Colonic mucosa (tissue), 4 donors: Measurements from ENCODE around the gene ZNF273. TPM values are rescaled to one million over a fixed set of nuclear protein-coding genes. Genes with fewer than 3 reads are reported as not detected.
A peak's percentile ranks its signal among the peaks of the same experiment; 100 is the strongest.

ENCODE experiments used
- DNase-seq: peaks from one replicate; pipeline ENCODE4 v3.0.0-alpha.2; 2020
- H3K27ac ChIP-seq: fragments of 200-600 bp; one replicate; pipeline ENCODE4 v1.8.0; 2021
- H3K27me3 ChIP-seq: fragments of 200-600 bp; one replicate; pipeline ENCODE4 v1.8.0; 2021
- H3K36me3 ChIP-seq: fragments of 200-600 bp; one replicate; pipeline ENCODE4 v1.8.0; 2021
- H3K4me1 ChIP-seq: fragments of 200-600 bp; one replicate; pipeline ENCODE4 v1.8.0; 2021; ENCODE audit warnings: mild to moderate bottlenecking
- H3K4me3 ChIP-seq: fragments of 200-600 bp; one replicate; pipeline ENCODE4 v1.8.0; 2021
- H3K9ac ChIP-seq, 2 donors: one replicate each; pipeline ENCODE4 v1.7.0; 2013; ENCODE audit warnings: control low read depth in 2 of 2, low read depth in 2 of 2, low read length in 2 of 2
- H3K9me3 ChIP-seq: fragments of 200-600 bp; one replicate; pipeline ENCODE4 v1.8.0; 2021
- CTCF ChIP-seq: fragments of 200-600 bp; IDR thresholded peaks from one replicate; pipeline ENCODE4 v1.8.0; 2022; ENCODE audit warnings: antibody characterized with exemption, mild to moderate bottlenecking
- intact Hi-C: fragments of 100-400 bp; cut with DNase I; formaldehyde crosslinking; loops from one replicate; pipeline ENCODE4 v1.14.1; 2022
- total RNA-seq, 2 donors: library from RNA; stranded (reverse); fragmentation: NEBNext Ultra II Directional in 1 of 2; extraction: Animal tissue kit (Norgen Biotek cat#: 25700) in 1 of 2; gene quantifications; one replicate each; pipeline ENCODE4 v1.2.1, GENCODE V29; 2021
- donor health status: healthy.
- donor health status: DM: no; HTN: no; CAD: no.
- donor health status: DM: no; HTN: no; CAD: no.

ZNF273 gene
- total RNA-seq, 2 donors from 2014 or later: 5.0 to 7.1 TPM

GRCh38 chr7:64877714-64878610 lies 25.1 kb upstream of the ZNF273 start:
- Histone ChIP-seq H3K9me3 (no peaks in the 10 kb centered on the region), H3K4me3 (peak overlapping the region; percentile 9), H3K36me3 (no peaks in the 10 kb centered on the region), H3K27me3 (no peaks in the 10 kb centered on the region), H3K9ac (no peak overlapping the region), H3K27ac (no peak overlapping the region), H3K4me1 (no peaks in the 10 kb centered on the region)
- DNase-seq: peak; percentile 7
- intact Hi-C loops: no loop called here
- no peak for TF ChIP-seq CTCF

DNA sequence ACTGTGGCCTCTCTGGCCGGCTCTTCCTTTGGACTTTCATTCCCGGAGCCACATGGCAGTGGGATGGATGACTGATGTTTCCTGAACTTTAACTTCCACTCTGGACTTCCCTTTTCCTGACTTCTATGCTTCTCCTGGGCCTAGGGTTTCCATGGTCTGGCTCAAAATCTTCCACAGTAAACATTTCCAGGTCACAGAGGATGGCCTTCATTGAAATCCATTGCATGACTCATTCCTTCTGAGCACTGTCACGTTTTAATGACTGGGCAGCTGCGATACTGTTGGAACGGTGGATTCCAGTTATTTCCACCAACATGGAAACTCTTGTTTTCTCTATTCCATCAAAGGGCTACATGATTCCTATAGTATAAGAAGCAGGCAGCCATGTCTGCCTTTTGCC lies 24.4 kb upstream of the ZNF273 start:
- Histone ChIP-seq H3K9me3 (no peaks in the 10 kb centered on the region), H3K4me1 (no peaks in the 10 kb centered on the region), H3K27me3 (no peaks in the 10 kb centered on the region), H3K9ac (no peak overlapping the region), H3K27ac (no peak overlapping the region), H3K36me3 (no peaks in the 10 kb centered on the region), H3K4me3 (no peak overlapping the region)
- no peak for TF ChIP-seq CTCF
- peak; percentile 1 for DNase-seq
- intact Hi-C loops: no loop called here

DNA sequence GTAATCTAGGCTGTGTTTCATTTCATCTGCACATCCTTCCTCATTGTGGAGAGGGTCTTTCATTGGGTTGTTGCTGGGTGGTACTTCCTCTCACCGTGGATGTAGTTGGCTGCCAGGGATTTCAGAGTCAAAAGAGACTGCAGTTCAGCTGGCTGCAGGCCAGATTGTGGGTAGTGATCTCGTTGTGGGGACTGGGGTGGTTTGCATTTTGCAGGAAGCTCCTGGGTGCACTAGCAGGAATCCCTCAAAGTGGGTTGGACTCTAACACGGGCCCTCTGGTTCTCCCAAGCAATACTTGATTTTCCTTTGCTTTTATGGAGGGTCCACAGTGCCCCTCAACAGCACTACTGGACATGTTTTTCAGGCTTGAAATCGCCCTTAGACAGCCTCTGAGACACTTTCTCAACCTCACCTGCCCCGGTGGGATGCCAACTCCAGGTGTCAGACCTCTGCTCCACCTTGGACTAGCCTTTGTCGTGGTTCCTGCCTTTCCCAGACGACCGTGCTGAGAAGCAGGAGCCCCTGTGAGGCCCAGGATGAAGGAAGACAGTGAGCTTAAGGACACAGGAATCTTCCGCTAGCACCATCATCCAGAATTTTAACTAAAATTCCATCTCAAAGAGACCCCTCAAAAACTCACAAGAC lies 23.9 kb upstream of the ZNF273 start:
- DNase-seq: peak; percentile 12
- no peak overlapping the region for H3K9ac ChIP-seq
- H3K4me3 ChIP-seq: no peak overlapping the region
- H3K4me1 ChIP-seq: no peaks in the 10 kb centered on the region
- H3K27me3 ChIP-seq: no peaks in the 10 kb centered on the region
- H3K9me3 ChIP-seq: no peaks in the 10 kb centered on the region
- no peak for TF ChIP-seq CTCF
- no peak overlapping the region for H3K27ac ChIP-seq
- H3K36me3 ChIP-seq: no peaks in the 10 kb centered on the region
- intact Hi-C loops: no loop called here

DNA sequence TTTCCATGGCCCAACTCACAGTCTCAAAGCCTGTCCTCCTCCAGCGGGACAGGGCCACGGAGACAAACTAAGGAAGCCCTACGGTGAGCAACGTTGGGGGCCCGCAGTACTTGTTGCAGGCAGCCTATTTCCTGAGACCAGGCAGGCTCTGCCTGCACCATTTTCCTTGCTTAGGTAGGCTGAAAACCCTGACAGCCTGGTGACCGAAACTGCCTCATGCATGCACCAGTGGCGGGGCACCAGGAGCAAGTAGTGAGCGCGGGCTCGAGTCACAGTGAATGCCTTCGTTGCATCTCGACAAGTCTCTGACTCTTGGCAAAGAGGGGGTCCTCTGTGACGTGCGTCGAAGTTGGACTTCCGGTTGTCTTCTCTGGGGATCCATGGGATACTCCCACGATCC lies 23.3 kb upstream of the ZNF273 start:
- no peak overlapping the region for H3K9ac ChIP-seq
- no peaks in the 10 kb centered on the region for H3K36me3 ChIP-seq
- H3K4me1 ChIP-seq: no peaks in the 10 kb centered on the region
- H3K27ac ChIP-seq: no peak overlapping the region
- TF ChIP-seq CTCF: no peak
- H3K9me3 ChIP-seq: no peaks in the 10 kb centered on the region
- DNase-seq: peak; percentile 10
- intact Hi-C loops: no loop called here
- H3K4me3 ChIP-seq: no peak overlapping the region
- H3K27me3 ChIP-seq: no peaks in the 10 kb centered on the region

- Histone ChIP-seq H3K27ac (no peak overlapping the region), H3K4me1 (no peaks in the 10 kb centered on the region), H3K27me3 (no peaks in the 10 kb centered on the region), H3K9ac (no peak overlapping the region), H3K9me3 (no peaks in the 10 kb centered on the region), H3K4me3 (no peak overlapping the region), H3K36me3 (no peaks in the 10 kb centered on the region)
- TF ChIP-seq CTCF: no peak
- intact Hi-C loops: no loop called here
- DNase-seq: peak; percentile 15
Observed at GRCh38 chr7:64880322-64881297, 22.5 kb upstream of the ZNF273 start.
